Measurements from ENCODE around the gene CTTNBP2. TPM values are rescaled to one million over a fixed set of nuclear protein-coding genes. Genes with fewer than 3 reads are reported as not detected.

CTTNBP2 gene
- total and polyA plus RNA-seq, 2 of the 4 experiments (the other 2 are of a cell fraction), result 6.6 to 11.3 TPM

- peaks cover 4% of the 10 kb centered on the region; the same call in 1 of the 2 replicates for H3K36me3 ChIP-seq (ENCODE audit: control insufficient read depth, insufficient read depth, low read length)
- no peak overlapping the region for H3K56ac ChIP-seq (ENCODE audit: extremely low read depth, insufficient read depth, low read length)
- no peaks in the 10 kb centered on the region for H4K20me1 ChIP-seq (ENCODE audit: insufficient read depth, low read length)
- no peak overlapping the region for H3K9ac ChIP-seq (ENCODE audit: low read depth, low read length)
- no peak overlapping the region for H2AK9ac ChIP-seq (replicated peaks; ENCODE audit: low read depth, low read length, poor library complexity)
- H2AK5ac ChIP-seq (ENCODE audit: low read depth, low read length), result no peak overlapping the region
- no peak overlapping the region for H4K91ac ChIP-seq (ENCODE audit: insufficient read depth, low read depth, low read length)
- no peak for DNase-seq
- ChIA-PET POLR2A (ENCODE audit: unreplicated experiment) (interaction anchor here (0.7 kb wide), 1 partner anchor 82 kb away, joined by 3 read pairs; no protein-coding TSS in a partner anchor), CTCF (no interaction called here)
- H3K79me1 ChIP-seq (ENCODE audit: low read depth in 1 of 2, low read length in 2 of 2), result no peaks in the 10 kb centered on the region
- no peak overlapping the region for H3K14ac ChIP-seq (replicated peaks; ENCODE audit: low read depth, low read length)
- TF ChIP-seq POLR2A (IDR thresholded peaks at IDR 0.05; ENCODE audit: low read depth, low read length), result no peak
- no peak for TF ChIP-seq RFX5 (IDR thresholded peaks at IDR 0.05; ENCODE audit: low read depth, low read length)
- TF ChIP-seq CEBPB (IDR thresholded peaks at IDR 0.05; ENCODE audit: low read depth, low read length), result no peak
- no peak for TF ChIP-seq BHLHE40 (IDR thresholded peaks at IDR 0.05; ENCODE audit: low read depth, low read length)
- no peak for TF ChIP-seq MAZ (IDR thresholded peaks at IDR 0.05; ENCODE audit: borderline replicate concordance, low read depth, low read length)
- TF ChIP-seq USF2 (IDR thresholded peaks at IDR 0.05; ENCODE audit: low read depth, low read length), result no peak
- no peak for TF ChIP-seq NFE2L2 (IDR thresholded peaks at IDR 0.05; ENCODE audit: low read depth, low read length)
- TF ChIP-seq RAD21 (IDR thresholded peaks at IDR 0.05; ENCODE audit: low read length), result no peak
- TF ChIP-seq CTCF (conservative IDR thresholded peaks at IDR 0.05; ENCODE audit: low read depth, low read length), result no peak
- no peak overlapping the region for H3K4me2 ChIP-seq (ENCODE audit: low read depth, low read length)
- no TSS peak for BruUV-seq (replicated peaks)
- intact Hi-C loops (cut with micrococcal nuclease) (no loop called here), in situ Hi-C loops (cut with MboI; ENCODE audit: low sequenced_read_pairs) (no loop called here), dilution Hi-C loops (cut with HindIII; ENCODE audit: low sequenced_read_pairs, unreplicated experiment) (no loop called here)
- no peaks in the 10 kb centered on the region for H3K9me1 ChIP-seq (ENCODE audit: insufficient read depth, low read length)
- no peak overlapping the region for H3K4ac ChIP-seq (ENCODE audit: low read depth, low read length)
- H3K18ac ChIP-seq (ENCODE audit: low read depth, low read length), result no peak overlapping the region
- H2BK20ac ChIP-seq (ENCODE audit: low read depth, low read length), result no peak overlapping the region
- no peak overlapping the region for H2BK15ac ChIP-seq (ENCODE audit: low read depth, low read length)
- no peak overlapping the region for H3K4me3 ChIP-seq (ENCODE audit: insufficient read depth, low read depth, low read length)
- H4K8ac ChIP-seq (ENCODE audit: low read depth in 2 of 2, low read length in 2 of 2), result no peak overlapping the region
- H2BK5ac ChIP-seq (ENCODE audit: low read depth, low read length, poor library complexity, severe bottlenecking), result no peak overlapping the region
- no peak overlapping the region for H3K27ac ChIP-seq (ENCODE audit: insufficient read depth, low read length)
- H3K4me1 ChIP-seq (ENCODE audit: control insufficient read depth, insufficient read depth, low read length), result no peaks in the 10 kb centered on the region
- no peak overlapping the region for H2AFZ ChIP-seq (replicated peaks; ENCODE audit: low read length, poor library complexity)
- H3K9me3 ChIP-seq (ENCODE audit: control insufficient read depth, insufficient read depth, low read length), result no peaks in the 10 kb centered on the region
- ATAC-seq (ENCODE audit: low read depth), result no peak
- H3K27me3 ChIP-seq (ENCODE audit: control insufficient read depth, insufficient read depth, low read length), result no peaks in the 10 kb centered on the region
- WGBS, 2 experiments (ENCODE audit: extremely low coverage in 2 of 2, insufficient read length in 1 of 2), result 57% methylated on average over 1 of the region's 2 CpGs; no CpG with 5 or more reads in 1 of the 2 experiments
- no peak overlapping the region for H3K23ac ChIP-seq (ENCODE audit: low read depth, low read length)
- H2BK120ac ChIP-seq (ENCODE audit: low read depth, low read length), result no peak overlapping the region
- no peak overlapping the region for H4K5ac ChIP-seq (ENCODE audit: low read depth, low read length)
These were observed 97.4 kb downstream of the CTTNBP2 start for GRCh38 chr7:117775801-117776200.
